Activated T-helper 2 cell treated with anti-CD3 and anti-CD28 coated beads, Interferon-gamma antibody, Interleukin-2, Interleukin-4, amounts not matched to agents 10 μg/mL and 5 μg/mL and 100 μg/mL, durations not matched to agents 14 hours and 24 hours and 36 hours (primary cell): ENCODE measurements around the gene CCDC187. TPM values are rescaled to one million over a fixed set of nuclear protein-coding genes. Genes with fewer than 3 reads are reported as not detected.

ENCODE experiments used
- DNase-seq: peaks from one replicate; pipeline ENCODE4 v3.0.0; 2021; ENCODE audit warnings: low spot score
- H3K27ac Mint-ChIP-seq: one replicate; pipeline ENCODE4 v1.8.0; 2021; ENCODE audit warnings: mixed read lengths
- H3K27me3 Mint-ChIP-seq: one replicate; pipeline ENCODE4 v1.8.0; 2021; ENCODE audit warnings: low read depth, mixed read lengths
- H3K36me3 Mint-ChIP-seq: one replicate; pipeline ENCODE4 v1.8.0; 2021; ENCODE audit warnings: low read depth, mixed read lengths
- H3K4me1 Mint-ChIP-seq: one replicate; pipeline ENCODE4 v1.8.0; 2021; ENCODE audit warnings: low read depth, mixed read lengths
- H3K4me3 Mint-ChIP-seq: one replicate; pipeline ENCODE4 v1.8.0; 2021; ENCODE audit warnings: low read depth, mild to moderate bottlenecking, moderate library complexity, mixed read lengths
- H3K9me3 Mint-ChIP-seq: one replicate; pipeline ENCODE4 v1.8.0; 2021; ENCODE audit warnings: mixed read lengths
- intact Hi-C: fragments of 100-400 bp; cut with micrococcal nuclease; formaldehyde crosslinking; loops from one replicate; pipeline ENCODE4 v1.15.1; 2023
- total RNA-seq: library from RNA; stranded (reverse); gene quantifications from 2 replicates; pipeline ENCODE4 v1.2.3, GENCODE V29; 2022

Gene CCDC187
- total RNA-seq, 1 donor from 2014 or later, result not detected

DNA sequence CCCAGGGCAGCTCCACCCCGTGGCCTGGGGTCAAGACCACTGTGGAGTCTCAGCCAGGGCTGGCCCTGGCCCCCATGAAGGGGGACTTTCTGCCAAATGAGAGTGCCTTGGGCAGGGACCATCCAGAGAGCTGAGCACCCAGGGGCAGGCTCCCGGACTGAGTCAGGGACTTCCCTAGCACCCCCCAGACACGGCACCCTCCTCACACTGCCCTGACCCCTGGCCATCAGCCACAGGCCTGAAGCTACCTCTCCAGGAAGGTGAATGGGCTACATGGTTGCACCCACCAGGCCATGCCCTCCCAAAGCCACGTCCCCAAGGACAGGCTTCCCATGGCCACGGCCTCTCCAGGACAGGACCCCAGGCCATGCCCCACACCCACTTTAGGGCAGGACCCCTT lies 9.5 kb downstream of the CCDC187 start:
- H3K4me1 Mint-ChIP-seq, result no peaks in the 10 kb centered on the region
- no peaks in the 10 kb centered on the region for H3K9me3 Mint-ChIP-seq
- intact Hi-C loops, result no loop called here
- H3K27me3 Mint-ChIP-seq, result no peaks in the 10 kb centered on the region
- H3K4me3 Mint-ChIP-seq, result no peak overlapping the region
- no peak overlapping the region for H3K27ac Mint-ChIP-seq
- no peaks in the 10 kb centered on the region for H3K36me3 Mint-ChIP-seq
- no peak for DNase-seq

DNA sequence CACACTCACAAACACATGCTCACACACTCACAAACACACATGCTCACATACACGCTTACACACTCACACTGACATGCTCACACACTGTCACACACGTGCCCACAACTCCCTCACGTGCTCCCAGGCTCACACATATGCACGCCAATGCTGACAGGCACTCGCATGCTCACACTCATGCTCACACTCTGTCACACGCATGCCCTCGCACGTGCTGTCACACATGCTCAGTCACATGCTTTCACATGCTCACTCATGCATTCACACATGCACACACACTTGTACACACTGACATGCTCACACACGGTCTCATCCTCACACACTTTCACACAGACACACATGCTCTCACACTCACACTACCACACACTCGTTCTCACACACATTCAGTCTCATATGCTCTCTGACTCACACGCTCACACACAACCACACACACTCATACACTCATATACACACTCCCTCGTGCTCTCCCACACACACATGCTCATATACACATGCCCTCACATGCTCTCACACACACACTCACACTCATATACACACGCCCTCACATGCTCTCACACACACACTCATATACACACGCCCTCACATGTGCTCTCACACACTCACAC lies 10.3 kb downstream of the CCDC187 start:
- Mint-ChIP-seq H3K27ac (no peak overlapping the region), H3K27me3 (no peaks in the 10 kb centered on the region), H3K4me3 (no peak overlapping the region), H3K36me3 (no peaks in the 10 kb centered on the region), H3K9me3 (no peaks in the 10 kb centered on the region), H3K4me1 (no peaks in the 10 kb centered on the region)
- intact Hi-C loops, result no loop called here
- no peak for DNase-seq

DNA sequence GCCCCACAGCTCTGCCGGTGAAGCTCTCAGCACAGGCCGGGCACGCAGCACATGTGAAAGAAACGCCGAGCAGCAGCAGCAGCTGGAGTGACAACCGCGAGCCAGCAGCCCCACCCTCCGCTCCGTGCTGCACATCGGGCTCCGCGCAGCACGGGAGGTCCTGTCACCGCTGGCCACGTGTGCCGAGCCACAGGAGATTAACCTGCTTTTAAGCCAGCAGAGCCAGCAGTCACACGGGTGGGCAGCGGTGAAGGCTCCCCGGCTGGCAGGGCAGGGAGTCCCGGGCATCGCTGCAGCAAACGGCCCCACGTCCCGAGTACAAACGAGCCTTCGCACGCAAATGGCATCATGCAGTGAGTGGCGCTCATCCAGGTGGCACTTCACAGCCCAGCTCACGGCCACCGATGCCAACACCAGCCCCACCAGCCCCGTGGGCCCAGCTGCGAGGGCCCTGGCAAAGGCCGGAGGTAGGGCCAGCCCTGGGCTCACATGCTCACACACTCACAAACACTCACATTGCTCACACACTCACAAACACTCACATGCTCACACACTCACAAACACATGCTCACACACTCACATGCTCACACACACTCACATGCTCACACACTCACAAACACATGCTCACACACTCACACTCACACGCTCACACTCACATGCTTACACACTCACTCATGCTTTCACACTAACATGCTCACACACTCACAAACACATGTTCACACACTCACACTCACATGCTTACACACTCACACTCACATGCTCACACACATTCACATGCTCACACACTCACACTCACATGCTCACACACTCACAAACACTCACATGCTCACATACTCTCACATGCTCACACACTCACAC lies 11.1 kb downstream of the CCDC187 start:
- H3K4me1 Mint-ChIP-seq, result no peaks in the 10 kb centered on the region
- intact Hi-C loops, result no loop called here
- DNase-seq, result no peak
- H3K4me3 Mint-ChIP-seq, result no peak overlapping the region
- no peaks in the 10 kb centered on the region for H3K36me3 Mint-ChIP-seq
- no peaks in the 10 kb centered on the region for H3K27me3 Mint-ChIP-seq
- H3K27ac Mint-ChIP-seq, result no peak overlapping the region
- no peaks in the 10 kb centered on the region for H3K9me3 Mint-ChIP-seq

DNA sequence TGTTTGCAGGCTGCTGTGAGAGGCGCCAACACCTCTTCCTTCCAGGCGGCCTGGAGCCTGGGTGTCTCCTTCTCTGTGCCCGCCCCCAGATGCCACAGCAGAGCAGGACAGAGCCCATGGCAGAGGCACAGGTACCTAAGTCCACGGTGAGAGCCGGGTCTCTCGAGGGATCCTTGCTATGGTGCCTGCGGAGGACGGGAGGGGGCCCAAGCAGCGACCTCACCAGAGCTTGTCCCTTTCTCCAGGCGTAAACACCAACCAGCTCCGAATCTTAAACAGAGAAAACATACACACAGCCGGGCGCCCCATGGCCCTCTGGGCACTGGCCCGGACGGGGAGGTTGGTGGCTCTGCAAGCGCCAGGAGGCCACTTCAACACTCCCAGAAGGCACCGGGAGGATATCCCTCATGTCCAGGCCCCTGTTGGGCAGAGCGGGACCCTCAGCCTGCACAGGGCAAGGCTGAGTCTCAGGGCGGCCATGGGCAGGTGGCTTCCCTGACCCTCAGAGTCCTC lies 11.8 kb downstream of the CCDC187 start:
- H3K36me3 Mint-ChIP-seq, result no peaks in the 10 kb centered on the region
- no peak overlapping the region for H3K27ac Mint-ChIP-seq
- no peaks in the 10 kb centered on the region for H3K4me1 Mint-ChIP-seq
- H3K4me3 Mint-ChIP-seq, result no peak overlapping the region
- no peak for DNase-seq
- H3K9me3 Mint-ChIP-seq, result no peaks in the 10 kb centered on the region
- H3K27me3 Mint-ChIP-seq, result no peaks in the 10 kb centered on the region
- intact Hi-C loops, result no loop called here

DNA sequence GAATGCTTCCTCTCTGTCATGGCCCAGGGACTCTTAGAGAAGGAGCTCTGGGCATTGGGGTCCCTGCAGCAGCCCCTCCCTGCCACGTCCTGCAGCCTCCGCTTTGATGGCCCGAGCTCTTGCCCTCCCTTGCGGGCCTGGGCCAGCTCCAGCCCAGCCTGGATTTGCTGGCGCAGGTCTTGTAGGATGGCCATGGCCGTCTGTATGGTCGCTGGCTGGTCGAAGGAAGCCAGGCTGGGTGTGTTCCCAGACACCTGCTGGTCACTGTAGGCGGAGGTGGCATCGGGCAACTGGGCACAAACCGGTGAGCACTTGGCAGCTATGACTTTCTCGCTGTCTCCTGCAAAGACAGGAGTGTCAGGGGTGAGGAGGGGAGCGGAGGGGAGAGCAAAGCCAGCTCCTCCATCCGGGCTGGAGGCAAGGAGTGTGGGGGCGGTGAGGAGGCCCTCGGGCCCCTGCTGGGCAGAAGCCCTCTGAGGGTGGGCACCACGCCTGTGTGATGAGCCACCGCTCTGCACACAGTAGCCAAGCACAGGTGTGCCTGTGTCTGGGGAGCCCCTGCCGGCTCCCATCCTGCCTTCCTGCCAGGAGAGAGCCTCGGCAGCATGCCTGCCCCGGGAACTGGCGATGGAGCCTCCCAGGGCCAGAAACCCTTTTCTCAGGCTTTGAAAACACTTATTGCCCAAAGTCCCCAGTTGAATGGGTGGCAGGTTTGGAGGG lies 12.4 kb downstream of the CCDC187 start:
- intact Hi-C loops, result no loop called here
- H3K36me3 Mint-ChIP-seq, result no peaks in the 10 kb centered on the region
- no peaks in the 10 kb centered on the region for H3K27me3 Mint-ChIP-seq
- DNase-seq, result no peak
- H3K4me3 Mint-ChIP-seq, result no peak overlapping the region
- no peaks in the 10 kb centered on the region for H3K9me3 Mint-ChIP-seq
- no peaks in the 10 kb centered on the region for H3K4me1 Mint-ChIP-seq
- no peak overlapping the region for H3K27ac Mint-ChIP-seq

DNA sequence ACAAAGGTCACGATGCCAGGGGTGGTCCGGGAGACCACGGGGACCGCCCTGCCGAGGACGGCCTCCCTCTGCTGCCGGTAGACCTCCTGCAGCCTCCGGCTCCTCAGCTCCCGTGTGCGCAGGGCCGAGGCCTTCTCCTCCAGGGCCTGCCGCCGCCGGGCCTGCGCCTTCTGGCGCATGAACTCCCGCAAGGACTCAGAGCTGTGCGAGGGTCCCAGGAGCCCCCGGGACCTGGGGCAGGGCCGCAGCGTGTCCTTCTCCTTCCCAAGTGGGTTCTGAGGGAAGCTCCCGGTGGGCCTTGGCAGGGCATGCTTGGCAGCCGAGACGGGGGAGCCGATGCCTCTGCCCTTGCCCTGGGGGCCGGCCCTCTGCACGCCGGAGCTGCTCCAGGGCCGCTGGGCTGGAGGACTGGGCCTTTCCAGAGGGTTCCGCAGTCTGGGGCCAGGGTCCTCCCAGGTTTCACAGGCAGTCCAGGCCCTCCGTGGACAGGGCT lies 13.3 kb downstream of the CCDC187 start:
- Mint-ChIP-seq H3K36me3 (no peaks in the 10 kb centered on the region), H3K27me3 (no peaks in the 10 kb centered on the region), H3K4me3 (no peak overlapping the region), H3K4me1 (no peaks in the 10 kb centered on the region), H3K9me3 (no peaks in the 10 kb centered on the region), H3K27ac (no peak overlapping the region)
- intact Hi-C loops, result no loop called here
- DNase-seq, result no peak

DNA sequence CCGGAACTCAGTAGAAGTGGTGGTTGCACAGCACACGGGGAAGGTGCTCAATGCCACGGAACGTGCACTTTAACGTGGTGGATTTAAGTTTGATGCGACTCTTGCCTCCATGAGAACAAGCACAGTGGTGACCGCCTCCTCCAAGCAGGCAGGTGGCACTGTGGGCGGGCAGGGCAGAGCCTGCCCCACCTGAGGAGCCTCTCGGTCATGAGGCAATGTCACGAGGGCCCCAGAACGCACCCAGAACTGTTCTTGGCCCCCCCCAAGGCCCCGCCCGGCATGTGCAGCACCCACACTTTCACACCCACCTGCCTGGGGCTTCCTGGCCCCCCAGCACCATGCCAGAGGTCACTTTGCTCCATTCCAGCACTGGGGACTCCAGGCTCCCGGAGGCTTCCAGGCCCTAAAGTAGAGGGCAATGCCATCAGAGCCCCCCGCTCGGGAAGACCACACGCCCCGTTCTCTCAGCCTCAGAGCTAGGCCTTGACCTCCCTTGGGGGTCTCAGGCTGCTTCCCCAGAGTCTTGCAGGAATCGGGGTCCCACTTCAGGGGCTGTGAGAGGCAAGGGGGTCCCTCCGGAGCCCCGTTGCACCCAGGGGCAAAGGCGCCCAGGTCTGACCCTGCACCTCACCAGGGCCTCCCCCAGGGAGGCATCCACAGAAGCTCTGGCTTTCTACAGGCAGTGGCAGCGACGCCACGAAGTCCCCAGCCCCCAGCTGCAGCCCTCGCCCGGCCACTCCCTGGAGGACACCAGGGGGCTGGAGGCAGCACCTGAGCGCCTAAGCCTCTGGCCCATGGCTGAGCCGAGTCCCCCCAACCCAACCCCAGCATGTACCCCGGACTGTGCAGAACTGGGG lies 14.0 kb downstream of the CCDC187 start:
- H3K4me3 Mint-ChIP-seq, result no peak overlapping the region
- no peak for DNase-seq
- no peak overlapping the region for H3K27ac Mint-ChIP-seq
- no peaks in the 10 kb centered on the region for H3K36me3 Mint-ChIP-seq
- intact Hi-C loops, result no loop called here
- no peaks in the 10 kb centered on the region for H3K9me3 Mint-ChIP-seq
- no peaks in the 10 kb centered on the region for H3K4me1 Mint-ChIP-seq
- no peaks in the 10 kb centered on the region for H3K27me3 Mint-ChIP-seq

DNA sequence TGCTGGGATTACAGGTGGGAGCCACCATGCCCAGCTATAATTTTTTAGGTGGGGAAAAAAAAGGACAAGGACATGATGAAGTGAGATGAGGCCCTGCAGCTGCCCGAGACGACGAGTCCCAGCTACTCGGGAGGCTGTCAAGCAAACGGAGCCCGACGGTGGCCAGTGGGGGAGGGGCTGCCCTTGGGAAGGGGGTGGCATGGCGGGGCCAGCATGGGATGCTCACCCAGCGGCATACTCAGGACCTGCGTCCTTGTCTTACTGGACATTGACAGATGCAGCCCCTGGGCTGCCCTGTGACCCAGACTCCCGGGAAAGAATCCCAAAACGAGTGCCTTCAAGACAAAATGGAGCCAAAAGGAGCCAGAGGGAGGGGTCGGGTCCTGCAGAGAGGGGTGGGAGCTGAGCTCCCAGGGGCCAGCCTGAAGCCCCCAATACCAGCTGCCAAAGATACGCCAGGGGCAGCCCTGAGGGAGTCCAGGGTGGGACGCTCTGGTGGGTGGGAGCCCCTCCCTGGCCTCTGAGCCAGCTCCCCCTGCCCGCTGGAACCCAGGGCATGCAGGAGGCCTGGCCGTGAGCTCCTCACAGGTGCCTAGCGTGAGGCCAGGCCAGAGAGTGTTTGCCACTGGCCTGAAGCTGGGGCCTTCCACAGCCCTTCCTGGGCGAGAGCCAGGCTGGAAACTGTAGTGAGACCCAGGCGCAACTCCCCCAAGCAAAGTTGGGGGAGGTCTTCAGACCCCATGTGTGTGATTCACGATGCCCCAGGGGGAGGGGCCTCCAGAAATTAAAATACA lies 15.7 kb downstream of the CCDC187 start:
- H3K4me1 Mint-ChIP-seq, result peaks cover 3% of the 10 kb centered on the region
- no peaks in the 10 kb centered on the region for H3K9me3 Mint-ChIP-seq
- no peaks in the 10 kb centered on the region for H3K36me3 Mint-ChIP-seq
- H3K4me3 Mint-ChIP-seq, result no peak overlapping the region
- intact Hi-C loops, result no loop called here
- H3K27ac Mint-ChIP-seq, result no peak overlapping the region
- H3K27me3 Mint-ChIP-seq, result no peaks in the 10 kb centered on the region
- DNase-seq, result no peak

DNA sequence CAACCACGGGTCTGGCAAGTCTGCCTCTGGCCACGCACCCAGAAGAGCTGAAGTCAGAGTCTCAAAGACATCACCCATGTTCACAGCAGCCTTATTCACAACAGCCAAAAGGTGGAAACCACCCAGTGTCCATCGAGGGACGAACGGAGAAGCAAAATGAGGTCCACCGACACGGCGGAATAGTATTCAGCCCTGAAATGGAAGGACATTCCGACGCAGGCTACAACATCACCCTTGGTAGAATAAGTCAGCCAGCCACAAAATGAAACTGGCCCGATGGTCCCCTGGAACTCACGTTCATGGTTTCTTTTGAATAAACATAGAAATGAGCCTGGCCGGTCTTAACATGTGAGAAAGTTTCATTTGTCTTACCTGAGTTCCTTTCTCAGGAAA lies 16.9 kb downstream of the CCDC187 start:
- peaks cover 3% of the 10 kb centered on the region for H3K4me1 Mint-ChIP-seq
- H3K9me3 Mint-ChIP-seq, result no peaks in the 10 kb centered on the region
- H3K4me3 Mint-ChIP-seq, result no peak overlapping the region
- DNase-seq, result no peak
- no peak overlapping the region for H3K27ac Mint-ChIP-seq
- intact Hi-C loops, result no loop called here
- no peaks in the 10 kb centered on the region for H3K27me3 Mint-ChIP-seq
- no peaks in the 10 kb centered on the region for H3K36me3 Mint-ChIP-seq

DNA sequence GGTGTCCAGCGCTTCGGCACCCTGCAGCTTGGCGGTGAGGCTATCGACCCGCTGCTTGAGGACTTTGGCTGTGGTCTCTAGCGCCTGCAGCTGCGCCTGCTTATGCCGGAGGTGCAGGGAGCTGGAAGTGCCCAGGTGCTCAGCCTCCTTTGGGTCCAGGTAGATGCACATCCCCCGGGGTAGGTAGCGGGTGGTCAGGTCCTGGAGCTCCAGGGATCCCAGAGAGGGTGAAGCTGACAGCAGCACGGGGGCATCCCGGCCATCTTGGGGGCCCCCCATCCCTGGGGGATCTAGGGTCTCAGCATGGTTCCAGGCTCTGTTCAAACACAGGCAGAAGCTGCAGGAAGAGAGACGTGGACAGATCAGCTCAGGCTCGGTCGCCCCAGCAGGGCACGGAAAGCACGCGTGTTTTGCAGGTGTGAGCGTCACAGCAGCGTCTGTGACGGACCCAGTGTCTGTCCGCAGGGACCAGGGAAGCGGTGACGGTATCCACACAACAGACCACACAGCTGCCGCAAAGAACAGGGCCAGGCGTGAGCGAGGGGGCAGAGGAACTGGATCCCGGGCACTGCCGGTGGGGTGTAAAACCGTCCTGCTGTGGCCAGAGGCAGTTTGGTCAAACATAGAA lies 17.4 kb downstream of the CCDC187 start:
- Mint-ChIP-seq H3K4me3 (no peak overlapping the region), H3K27me3 (no peaks in the 10 kb centered on the region), H3K4me1 (peaks cover 3% of the 10 kb centered on the region), H3K27ac (no peak overlapping the region), H3K36me3 (no peaks in the 10 kb centered on the region), H3K9me3 (no peaks in the 10 kb centered on the region)
- no peak for DNase-seq
- intact Hi-C loops, result no loop called here

DNA sequence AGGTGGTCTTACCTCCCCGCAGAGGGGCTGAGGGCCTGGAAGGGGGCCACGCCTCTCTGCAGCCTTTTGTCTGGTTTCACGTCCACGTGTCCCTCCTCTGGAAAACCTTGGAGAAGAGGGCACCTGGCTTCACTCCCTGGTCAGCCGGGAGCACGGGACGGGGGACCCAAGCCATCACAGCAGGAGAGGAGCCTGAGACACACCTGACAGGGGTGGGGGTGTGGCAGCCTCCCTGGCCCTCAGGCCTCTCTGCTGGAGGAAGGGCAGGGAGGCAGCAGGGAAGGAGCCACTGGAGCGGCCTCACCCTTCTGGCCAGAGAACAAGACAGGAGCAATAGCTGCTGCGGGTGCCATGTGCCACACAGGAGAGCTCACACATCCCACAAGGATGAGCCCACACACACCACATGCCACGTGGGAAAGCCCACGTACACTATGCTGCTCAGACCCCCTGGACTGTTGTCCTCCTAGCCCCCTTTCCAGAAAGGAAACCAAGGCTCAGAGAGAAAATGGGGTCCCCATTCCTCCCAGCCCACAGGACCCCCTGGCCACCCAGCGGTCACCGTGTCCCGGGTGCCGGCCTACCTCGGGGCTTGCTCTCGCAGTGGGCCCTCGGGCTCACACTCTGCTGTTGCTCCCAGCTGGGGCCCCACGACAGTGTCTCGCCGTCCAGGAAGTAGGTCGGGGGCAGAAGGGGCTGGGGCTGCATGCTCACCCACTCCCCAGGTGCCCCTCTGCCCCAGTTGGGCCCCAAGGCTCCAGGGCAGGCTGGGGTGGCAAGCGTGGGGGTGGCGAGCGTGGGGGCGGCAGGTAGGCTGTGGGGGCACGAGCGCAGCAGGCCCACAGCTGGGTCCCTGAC lies 18.2 kb downstream of the CCDC187 start:
- H3K27ac Mint-ChIP-seq, result no peak overlapping the region
- intact Hi-C loops, result no loop called here

More for the DNA sequence above, 18.2 kb downstream of the CCDC187 start:
- no peak for DNase-seq
- no peaks in the 10 kb centered on the region for H3K9me3 Mint-ChIP-seq
- no peak overlapping the region for H3K4me3 Mint-ChIP-seq
- no peaks in the 10 kb centered on the region for H3K36me3 Mint-ChIP-seq
- H3K27me3 Mint-ChIP-seq, result no peaks in the 10 kb centered on the region
- peaks cover 3% of the 10 kb centered on the region for H3K4me1 Mint-ChIP-seq
